ENCODE data around the gene MTCL1. TPM values are rescaled to one million over a fixed set of nuclear protein-coding genes. Genes with fewer than 3 reads are reported as not detected.

MTCL1 gene
- polyA plus RNA-seq, 3 donors: not detected

- H3K9me3 Mint-ChIP-seq: peaks cover 5 to 24% (median 14%) of the 10 kb centered on the region in 7 donors
Observed at GRCh38 chr18:8835521-8835953, 130.2 kb downstream of the MTCL1 start.

GRCh38 chr18:8839281-8839680 is 133.9 kb downstream of the MTCL1 start:
- intact Hi-C loops (cut with micrococcal nuclease): no loop called here
- Histone ChIP-seq H3K9me3 (replicated peaks in 1 of 2; ENCODE audit: control insufficient read depth in 1 of 2, insufficient read depth in 1 of 2, low read length in 2 of 2) (peaks cover 8 to 15% of the 10 kb centered on the region in 2 donors), H4K20me1 (ENCODE audit: insufficient read depth, low read length) (no peaks in the 10 kb centered on the region), H3K4me3 (replicated peaks in 1 of 3; ENCODE audit: low read depth in 2 of 3, low read length in 3 of 3) (no peak overlapping the region), H2AFZ (ENCODE audit: insufficient read depth, low read depth, low read length, poor library complexity, severe bottlenecking) (no peak overlapping the region), H3K27me3 (ENCODE audit: control insufficient read depth in 2 of 2, insufficient read depth in 2 of 2, low read length in 2 of 2) (no peaks in the 10 kb centered on the region), H3K79me2 (ENCODE audit: insufficient read depth, low read length) (no peaks in the 10 kb centered on the region), H3K27ac (ENCODE audit: low read depth in 1 of 2, low read length in 2 of 2) (no peak overlapping the region), H3K4me1 (ENCODE audit: control insufficient read depth in 1 of 2, insufficient read depth in 2 of 2, low read length in 2 of 2) (no peaks in the 10 kb centered on the region), H3K4me2 (replicated peaks; ENCODE audit: extremely low read depth, low read length, poor library complexity, severe bottlenecking) (no peak overlapping the region), H3K9ac (ENCODE audit: insufficient read depth, low read length, poor library complexity, severe bottlenecking) (no peak overlapping the region), H3K36me3 (replicated peaks in 1 of 2; ENCODE audit: control insufficient read depth in 1 of 2, insufficient read depth in 2 of 2, low read length in 2 of 2) (no peaks in the 10 kb centered on the region)
- no peak overlapping the region for H3K4me3 Mint-ChIP-seq
- peaks cover 5 to 25% (median 14%) of the 10 kb centered on the region in 7 donors for H3K9me3 Mint-ChIP-seq
- no peaks in the 10 kb centered on the region for H3K27me3 Mint-ChIP-seq (ENCODE audit: low read depth in 3 of 3)
- H3K4me1 Mint-ChIP-seq: peaks cover 1% of the 10 kb centered on the region
- no peak overlapping the region for H3K27ac Mint-ChIP-seq
- TF ChIP-seq CTCF (IDR thresholded peaks at IDR 0.05): no peak
- WGBS (ENCODE audit: insufficient coverage): 80% methylated on average over 3 of the region's 3 CpGs
- H3K36me3 Mint-ChIP-seq: no peaks in the 10 kb centered on the region
- no peak for DNase-seq

More at GRCh38 chr18:8835521-8835953, 130.2 kb downstream of the MTCL1 start:
- H2AFZ ChIP-seq (ENCODE audit: insufficient read depth, low read depth, low read length, poor library complexity, severe bottlenecking): no peak overlapping the region
- no peak overlapping the region for H3K4me2 ChIP-seq (replicated peaks; ENCODE audit: extremely low read depth, low read length, poor library complexity, severe bottlenecking)
- intact Hi-C loops (cut with micrococcal nuclease): no loop called here
- Mint-ChIP-seq H3K27me3 (ENCODE audit: low read depth in 3 of 3) (no peaks in the 10 kb centered on the region), H3K4me3 (no peak overlapping the region), H3K36me3 (no peaks in the 10 kb centered on the region), H3K27ac (no peak overlapping the region), H3K4me1 (peaks cover 1% of the 10 kb centered on the region)
- H3K9me3 ChIP-seq (replicated peaks in 1 of 2; ENCODE audit: control insufficient read depth in 1 of 2, insufficient read depth in 1 of 2, low read length in 2 of 2): peaks cover 8 to 15% of the 10 kb centered on the region in 2 donors
- no peaks in the 10 kb centered on the region for H3K36me3 ChIP-seq (replicated peaks in 1 of 2; ENCODE audit: control insufficient read depth in 1 of 2, insufficient read depth in 2 of 2, low read length in 2 of 2)
- no peak for DNase-seq
- no peak for TF ChIP-seq CTCF (IDR thresholded peaks at IDR 0.05)
- no peaks in the 10 kb centered on the region for H3K79me2 ChIP-seq (ENCODE audit: insufficient read depth, low read length)
- no peak overlapping the region for H3K4me3 ChIP-seq (replicated peaks in 1 of 3; ENCODE audit: low read depth in 2 of 3, low read length in 3 of 3)
- H3K27ac ChIP-seq (ENCODE audit: low read depth in 1 of 2, low read length in 2 of 2): no peak overlapping the region
- no peaks in the 10 kb centered on the region for H4K20me1 ChIP-seq (ENCODE audit: insufficient read depth, low read length)
- H3K4me1 ChIP-seq (ENCODE audit: control insufficient read depth in 1 of 2, insufficient read depth in 2 of 2, low read length in 2 of 2): no peaks in the 10 kb centered on the region
- no peaks in the 10 kb centered on the region for H3K27me3 ChIP-seq (ENCODE audit: control insufficient read depth in 2 of 2, insufficient read depth in 2 of 2, low read length in 2 of 2)
- no peak overlapping the region for H3K9ac ChIP-seq (ENCODE audit: insufficient read depth, low read length, poor library complexity, severe bottlenecking)
- 13% methylated on average over 2 of the region's 3 CpGs for WGBS (ENCODE audit: insufficient coverage)
